ENCODE data around the gene RALGPS1. TPM values are rescaled to one million over a fixed set of nuclear protein-coding genes. Genes with fewer than 3 reads are reported as not detected.

The RALGPS1 gene
- 1.4 to 2.9 TPM (median 1.8 TPM) in 5 replicates for total RNA-seq (2022; extraction: Qiagen RNA extraction; ENCODE audit: low read depth)

GRCh38 chr9:126914458-126915280 is at the start of gene RALGPS1:
TSS of gene RALGPS1 (plus strand) at chr9:126914782. CDS start at chr9:126962290, 47,508 bp downstream.

DNA sequence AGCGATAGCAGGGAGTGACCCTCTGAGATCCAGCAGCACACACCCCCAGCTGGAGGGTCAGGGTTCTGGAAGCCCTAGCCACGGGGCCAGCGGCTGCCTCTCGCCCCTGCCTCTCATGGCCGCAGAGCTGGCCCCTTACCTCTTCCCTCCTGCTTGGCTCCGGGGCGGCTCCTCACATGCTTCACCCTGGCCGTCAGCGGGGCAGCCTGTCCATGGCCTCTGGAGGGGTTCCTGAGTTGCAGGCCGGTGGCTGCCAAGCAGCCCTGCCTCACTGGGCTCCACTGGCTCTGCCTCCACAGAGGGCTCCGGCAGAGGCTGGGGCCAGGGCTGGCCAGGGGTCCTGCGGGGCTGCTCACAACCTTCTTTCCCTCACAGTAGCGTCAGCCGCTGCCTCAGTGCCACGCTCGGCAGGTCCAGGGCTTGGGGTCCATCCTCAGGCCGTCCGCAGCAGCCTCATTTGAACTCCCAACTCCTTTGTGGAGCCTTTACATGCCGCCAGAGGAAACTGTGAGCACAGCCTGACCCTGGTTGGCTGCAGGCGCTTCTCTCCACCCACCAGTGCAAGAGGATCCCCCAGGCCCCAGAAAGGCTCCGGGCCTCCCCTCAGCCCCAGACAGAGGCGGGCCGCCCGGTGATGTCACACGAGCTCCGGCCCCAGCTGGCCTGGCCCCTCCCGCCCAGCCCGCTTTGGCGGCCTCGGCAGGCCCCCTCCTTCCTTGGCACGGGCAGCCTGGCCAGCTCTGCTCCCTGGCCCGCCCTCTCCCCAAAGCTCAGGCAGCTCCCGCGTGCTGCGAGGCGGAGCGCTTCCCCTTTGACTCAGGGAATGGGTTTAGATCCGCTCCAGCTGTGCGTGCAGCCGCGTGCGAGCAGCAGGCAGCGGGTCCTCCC is 207.8 kb downstream of the RALGPS1 start, which contains the start of gene ANGPTL2:
Gene ANGPTL2, minus strand, starts transcription at position 460 of the 888 bp plus-strand sequence. CDS start 13,904 bp downstream, outside the sequence.

DNA sequence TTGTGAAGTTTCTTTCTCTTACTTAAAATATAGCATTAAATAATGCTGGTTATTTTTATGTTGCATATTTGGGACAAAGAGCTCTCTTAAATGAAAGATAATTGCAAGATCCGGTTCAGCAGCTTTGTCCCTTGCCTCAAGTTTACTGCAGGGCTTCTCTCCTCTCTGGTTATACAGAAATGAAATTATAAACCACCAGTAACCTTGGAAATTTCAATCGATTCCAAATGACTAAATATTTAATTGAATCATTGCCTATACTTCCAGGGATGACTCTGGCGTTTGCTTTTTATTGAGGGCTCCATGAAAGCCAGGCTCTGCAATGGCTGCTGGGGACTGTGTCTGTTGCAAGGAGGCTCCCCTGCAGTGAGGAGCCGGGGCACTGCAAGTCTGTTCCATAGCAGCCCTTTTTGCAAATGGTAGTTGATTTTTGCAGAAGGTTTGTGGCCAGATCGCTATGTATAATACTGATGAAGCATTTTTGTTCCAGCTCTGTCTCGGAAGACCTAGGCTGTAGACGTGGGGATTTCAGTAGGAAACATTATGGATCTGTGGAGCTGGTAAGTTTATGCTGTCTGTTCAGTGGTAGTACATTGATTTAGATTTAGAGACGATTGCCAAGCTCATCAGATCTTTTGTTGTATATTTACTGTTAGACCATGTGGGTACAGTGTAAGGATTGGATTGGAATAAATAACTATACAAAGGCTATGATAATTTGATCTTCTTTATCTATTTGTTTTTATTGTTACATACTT is 350.1 kb downstream of the RALGPS1 start, which contains the start of gene GARNL3:
Gene GARNL3, plus strand, starts transcription at position 313 of the 758 bp plus-strand sequence. Its CDS starts 104 bp downstream, at position 417.

Other genes starting within 250 kb of the RALGPS1 start
- 5.5 to 8.0 TPM (median 6.4 TPM) in 5 replicates for gene ZBTB43, start 109.7 kb upstream of the RALGPS1 start, total RNA-seq (2022; extraction: Qiagen RNA extraction; ENCODE audit: low read depth)
- gene ZBTB34, start 54.1 kb upstream of the RALGPS1 start, total RNA-seq (2022; extraction: Qiagen RNA extraction; ENCODE audit: low read depth): 2.8 to 4.7 TPM (median 3.9 TPM) in 5 replicates
- gene ANGPTL2, start 207.9 kb downstream of the RALGPS1 start, total RNA-seq (2022; extraction: Qiagen RNA extraction; ENCODE audit: low read depth): not detected in 5 replicates